RWPE2 (cell line): ENCODE results near the gene UBR4.

ENCODE experiments used
- ATAC-seq: fragments of 200-7000 bp; cut with Tn5 transposase; 3 replicates; pipeline ENCODE4 v1.9.1; 2021; ENCODE audit warnings: low read depth
- DNase-seq: peaks from one replicate; pipeline ENCODE4 v3.0.0-alpha.2; 2020; ENCODE audit warnings: low spot score
- H3K27ac ChIP-seq: fragments of 450-650 bp; 2 replicates; pipeline ENCODE4 v1.5.1; 2017; ENCODE audit warnings: mild to moderate bottlenecking; ENCODE audit not compliant: poor library complexity, severe bottlenecking
- H3K27me3 ChIP-seq: fragments of 250-450 bp; sonication (Bioruptor Pico); 2 replicates; pipeline ENCODE4 v1.5.1; 2021; ENCODE audit warnings: mild to moderate bottlenecking, moderate library complexity; ENCODE audit not compliant: insufficient read depth, poor library complexity, severe bottlenecking
- H3K36me3 ChIP-seq: fragments of 250-450 bp; sonication (Bioruptor Pico); 2 replicates; pipeline ENCODE4 v1.5.1; 2020; ENCODE audit warnings: low read depth, mild to moderate bottlenecking, moderate library complexity
- H3K4me1 ChIP-seq: fragments of 250-450 bp; sonication (Bioruptor Pico); 2 replicates; pipeline ENCODE4 v1.5.1; 2021; ENCODE audit warnings: mild to moderate bottlenecking, moderate library complexity; ENCODE audit not compliant: insufficient read depth, poor library complexity, severe bottlenecking
- H3K4me3 ChIP-seq: fragments of 250-450 bp; sonication (Bioruptor Pico); 2 replicates; pipeline ENCODE4 v1.5.1; 2021; ENCODE audit warnings: mild to moderate bottlenecking, moderate library complexity; ENCODE audit not compliant: severe bottlenecking
- H3K9me3 ChIP-seq: fragments of 250-450 bp; sonication (Bioruptor Pico); 2 replicates; pipeline ENCODE4 v1.5.1; 2021; ENCODE audit warnings: mild to moderate bottlenecking, moderate library complexity; ENCODE audit not compliant: severe bottlenecking
- CTCF ChIP-seq: fragments of 450-650 bp; IDR thresholded peaks from one replicate; pipeline ENCODE4 v1.5.1; 2017; ENCODE audit warnings: mild to moderate bottlenecking, moderate library complexity; ENCODE audit not compliant: poor library complexity, severe bottlenecking

UBR4 gene

DNA sequence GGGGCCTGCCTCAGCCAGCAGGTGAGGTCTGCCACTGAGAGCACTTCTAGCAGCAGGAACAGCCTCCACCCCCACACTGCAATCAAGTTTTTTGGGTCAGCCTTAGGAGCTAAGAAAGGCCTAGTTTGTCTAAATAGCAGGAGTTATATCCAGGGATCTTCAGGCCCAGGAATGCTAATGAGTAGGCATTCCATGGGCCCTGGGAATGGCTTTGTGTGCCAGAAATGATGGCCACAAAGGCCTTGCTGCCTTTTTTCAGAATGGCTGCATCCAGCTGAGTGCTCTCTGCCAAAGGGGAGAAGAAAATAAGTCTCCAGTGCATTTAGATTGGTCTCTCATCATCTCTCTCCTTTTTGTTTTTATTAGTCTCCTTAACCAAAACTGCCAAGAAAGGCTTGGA lies 44.4 kb upstream of the UBR4 start:
- H3K9me3 ChIP-seq: no peaks in the 10 kb centered on the region
- H3K4me1 ChIP-seq: peaks cover 11% of the 10 kb centered on the region
- TF ChIP-seq CTCF: no peak
- H3K27me3 ChIP-seq: no peaks in the 10 kb centered on the region
- DNase-seq (no peak), ATAC-seq (no peak)
- no peak overlapping the region for H3K4me3 ChIP-seq
- H3K36me3 ChIP-seq: peaks cover 53% of the 10 kb centered on the region
- no peak overlapping the region for H3K27ac ChIP-seq

DNA sequence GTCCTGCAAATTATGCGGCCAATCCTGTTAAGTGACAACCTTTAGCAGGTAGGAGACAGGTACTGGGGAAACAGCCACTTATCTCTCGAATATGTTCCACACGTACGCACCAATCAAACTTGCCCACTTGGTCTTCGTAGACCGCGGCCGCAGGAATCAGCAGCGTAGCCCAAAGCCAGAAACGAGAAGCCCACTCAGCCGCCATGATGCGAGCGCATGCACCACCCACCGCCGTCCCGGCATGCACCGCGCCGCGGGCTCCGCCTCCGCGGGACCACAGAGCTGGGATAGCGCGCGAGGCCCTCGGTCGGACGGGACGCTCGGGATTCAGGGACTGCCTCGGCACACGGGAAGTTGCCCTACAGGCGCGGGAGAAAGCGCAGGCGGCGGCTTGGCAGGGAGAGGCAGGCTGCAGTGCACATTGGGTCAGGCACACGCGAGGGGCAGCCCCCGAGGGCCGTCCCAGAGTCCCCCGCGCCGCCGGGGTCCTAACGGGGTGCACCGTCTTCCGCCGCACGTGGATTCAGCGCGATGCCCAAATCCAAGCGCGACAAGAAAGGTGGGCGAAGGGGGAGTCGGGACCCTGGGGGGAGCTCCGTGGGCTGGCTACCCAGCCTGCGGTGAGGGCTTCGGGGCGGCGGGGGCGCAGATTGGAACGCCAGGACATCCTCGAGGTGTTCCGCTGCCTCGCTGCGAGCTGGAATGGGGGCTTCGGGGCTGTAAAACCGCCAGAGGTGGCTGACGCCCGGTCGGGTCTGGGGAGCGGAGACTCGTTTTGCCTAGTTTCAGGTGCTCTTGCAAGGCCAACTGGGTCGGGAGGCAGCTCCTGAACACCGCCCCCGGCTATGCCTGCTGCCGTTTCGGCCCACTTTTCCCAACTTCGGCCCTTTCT lies 41.5 kb upstream of the UBR4 start, which contains the start of the genes EMC1 and MRTO4:
EMC1 (minus strand) TSS at position 220 of the 892 bp plus-strand sequence; CDS start at position 205, 15 bp downstream.
MRTO4 (plus strand) TSS at position 501 of the 892 bp plus-strand sequence; CDS start at position 532, 31 bp downstream.
- peak; percentile 88 for ATAC-seq
- no peak for TF ChIP-seq CTCF
- Histone ChIP-seq H3K36me3 (peaks cover 30% of the 10 kb centered on the region), H3K9me3 (no peaks in the 10 kb centered on the region), H3K4me1 (peaks cover 11% of the 10 kb centered on the region), H3K27ac (peak within 1 kb of the TSS; percentile 73), H3K4me3 (peak within 1 kb of the TSS; percentile 67), H3K27me3 (no peaks in the 10 kb centered on the region)
- DNase-seq: peak; percentile 86

GRCh38 chr1:19250629-19251304 lies 40.7 kb upstream of the UBR4 start:
- peak overlapping the region; percentile 73 for H3K27ac ChIP-seq
- TF ChIP-seq CTCF: no peak
- ATAC-seq: no peak

GRCh38 chr1:19240673-19241538 lies 30.8 kb upstream of the UBR4 start:
- H3K27me3 ChIP-seq: no peaks in the 10 kb centered on the region
- no peaks in the 10 kb centered on the region for H3K4me1 ChIP-seq
- peaks cover 88% of the 10 kb centered on the region for H3K36me3 ChIP-seq
- H3K27ac ChIP-seq: no peak overlapping the region
- ATAC-seq (peak; percentile 50; the same call in 1 of the 3 replicates), DNase-seq (no peak)
- peak; percentile 86 for TF ChIP-seq CTCF
- no peak overlapping the region for H3K4me3 ChIP-seq
- no peaks in the 10 kb centered on the region for H3K9me3 ChIP-seq

More at GRCh38 chr1:19250629-19251304, 40.7 kb upstream of the UBR4 start:
- Histone ChIP-seq H3K9me3 (no peaks in the 10 kb centered on the region), H3K4me3 (peak overlapping the region; percentile 67), H3K36me3 (peaks cover 23% of the 10 kb centered on the region), H3K27me3 (no peaks in the 10 kb centered on the region), H3K4me1 (peaks cover 11% of the 10 kb centered on the region)
- no peak for DNase-seq
